Eye (tissue), 1 donor: ENCODE measurements around the gene DYNLT4.
"Not testable (repeated sequence)": the region's sequence is repeated elsewhere in the genome, so short reads cannot be mapped to it uniquely, and the experiment has no call there.

Experiments
- DNase-seq: peaks from one replicate; pipeline ENCODE4 v3.0.0-alpha.2; 2015

Gene DYNLT4

GRCh38 chr1:44786841-44787426, 20.2 kb downstream of the DYNLT4 start:
- no peak for DNase-seq

DNA sequence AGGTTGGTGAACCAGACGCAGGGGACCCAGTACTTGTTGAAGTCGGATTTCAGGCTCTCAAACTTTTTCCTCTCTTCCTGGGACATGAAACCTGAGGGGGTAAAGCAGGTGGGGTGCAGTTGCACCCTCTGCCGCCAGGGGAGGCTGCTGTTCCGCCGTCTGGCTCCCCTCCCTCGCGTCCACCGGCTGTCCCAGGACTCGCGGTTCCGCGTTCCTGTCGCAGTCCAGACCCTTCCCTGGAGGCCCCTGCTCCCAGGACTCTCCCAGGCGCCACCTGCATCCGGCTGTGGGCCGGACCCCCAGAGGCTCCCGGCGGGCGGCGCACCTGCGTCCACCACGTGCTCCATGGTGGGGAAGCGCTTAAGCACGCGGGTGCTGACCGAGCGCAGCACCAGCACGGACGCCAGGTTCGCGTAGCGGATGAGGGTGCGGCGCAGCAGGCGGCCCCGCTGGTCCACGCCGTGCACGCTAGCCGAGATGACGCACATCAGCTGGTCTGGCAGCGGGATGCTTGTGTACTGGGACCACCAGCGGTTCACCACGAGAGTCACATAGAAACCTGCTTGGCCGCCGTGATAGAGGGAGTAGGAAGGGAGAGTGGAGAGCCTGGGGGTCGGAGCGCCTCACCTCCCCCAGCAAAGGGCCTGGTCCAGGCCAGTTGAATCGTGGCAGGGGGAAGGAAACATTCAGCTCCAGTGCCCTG, 20.9 kb downstream of the DYNLT4 start:
- peak; percentile 85 for DNase-seq

DNA sequence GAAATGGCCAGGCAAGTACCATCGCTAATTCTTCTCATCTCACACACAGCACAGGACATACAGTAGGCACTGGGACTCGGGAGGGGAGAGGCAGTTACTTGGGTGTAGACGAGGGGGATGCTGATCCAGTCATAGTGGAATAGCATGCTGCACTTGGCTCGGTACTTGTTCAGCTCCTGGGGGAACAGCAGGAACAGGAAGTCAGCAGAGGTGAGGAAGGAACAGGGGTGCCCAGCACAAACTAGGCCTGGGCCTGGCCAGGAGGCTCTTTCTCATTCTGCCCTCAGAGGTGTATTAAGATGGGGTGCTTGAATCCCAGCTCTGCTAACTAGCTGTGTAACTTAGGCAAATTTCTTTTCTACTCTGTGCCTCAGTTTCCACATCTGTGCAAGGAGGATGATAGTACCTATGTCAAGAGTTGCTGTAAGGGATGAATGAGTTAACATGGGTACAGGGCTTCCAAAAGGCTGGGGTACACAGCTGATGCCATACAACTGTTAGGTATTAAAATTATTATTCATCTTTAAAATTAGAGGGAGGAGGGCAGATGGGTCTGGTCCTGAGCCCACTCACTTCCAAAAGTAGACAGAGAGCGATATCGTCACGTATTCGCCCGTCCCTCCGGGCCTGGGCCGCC, 21.5 kb downstream of the DYNLT4 start:
- DNase-seq: no peak

DNA sequence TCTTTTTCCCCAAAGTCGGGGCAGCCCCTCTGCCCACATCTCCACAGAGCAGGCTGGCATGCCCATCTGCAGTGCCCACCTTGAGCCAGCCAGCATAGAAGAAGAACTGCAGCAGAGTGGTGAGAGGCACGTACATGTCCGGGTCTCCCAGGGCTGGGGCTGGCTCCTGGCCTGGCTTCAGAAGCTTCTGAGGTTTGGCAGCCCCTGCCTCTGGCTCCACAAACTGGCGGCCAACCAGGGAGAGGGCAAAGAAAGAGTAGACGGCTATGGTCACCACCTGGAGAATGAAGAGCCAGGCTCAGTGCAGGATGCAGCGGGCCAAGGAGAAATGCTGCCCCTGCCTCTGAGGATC, 22.1 kb downstream of the DYNLT4 start:
- DNase-seq: no peak

GRCh38 chr1:44784094-44785028, 22.8 kb downstream of the DYNLT4 start:
- DNase-seq: peak; percentile 67

- DNase-seq: no peak
Observed at GRCh38 chr1:44783697-44784093, 23.5 kb downstream of the DYNLT4 start.

- DNase-seq: no peak
Observed at GRCh38 chr1:44780583-44781121, 26.5 kb downstream of the DYNLT4 start.

DNA sequence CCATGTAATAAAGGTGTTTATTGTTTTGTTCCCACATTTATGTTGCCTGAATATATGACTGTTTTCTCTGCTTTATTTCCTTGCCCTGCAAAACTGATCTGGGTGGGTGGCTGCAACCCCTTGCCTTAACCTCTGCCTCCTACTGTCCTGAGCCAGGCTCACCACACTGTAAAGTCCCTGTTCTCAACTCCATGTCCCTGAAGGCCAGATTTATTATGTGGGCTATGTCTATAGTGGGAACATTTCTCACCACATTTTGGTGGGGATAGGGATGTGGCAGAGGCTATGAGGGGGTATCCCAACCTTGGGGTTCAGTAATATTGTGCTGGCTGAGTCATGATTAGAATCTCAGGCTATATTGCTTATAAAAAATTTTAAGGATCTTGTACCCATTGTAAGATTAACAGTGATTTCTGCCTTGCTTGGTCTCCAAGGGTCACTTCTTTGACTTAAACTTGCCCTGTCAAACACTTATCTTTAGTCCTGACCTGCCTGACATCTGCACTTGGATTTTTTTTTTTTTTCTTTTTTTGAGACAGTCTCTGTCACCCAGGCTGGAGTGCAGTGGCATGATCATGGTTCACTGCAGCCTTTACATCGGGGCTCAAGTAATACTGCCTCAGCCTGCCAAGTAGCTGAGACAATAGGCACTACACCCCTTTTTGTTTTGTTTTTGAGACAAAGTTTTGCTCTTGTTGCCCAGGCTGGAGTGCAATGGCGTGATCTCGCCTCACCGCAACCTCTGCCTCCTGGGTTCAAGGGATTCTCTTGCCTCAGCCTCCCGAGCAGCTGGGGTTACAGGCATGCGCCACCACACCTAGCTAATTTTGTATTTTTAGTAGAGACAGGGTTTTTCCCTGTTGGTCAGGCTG, 28.2 kb downstream of the DYNLT4 start:
- no peak for DNase-seq

- DNase-seq: no peak
Observed at GRCh38 chr1:44777969-44778635, 29.0 kb downstream of the DYNLT4 start.

- DNase-seq: no peak
Observed at GRCh38 chr1:44777547-44777946, 29.6 kb downstream of the DYNLT4 start.

DNA sequence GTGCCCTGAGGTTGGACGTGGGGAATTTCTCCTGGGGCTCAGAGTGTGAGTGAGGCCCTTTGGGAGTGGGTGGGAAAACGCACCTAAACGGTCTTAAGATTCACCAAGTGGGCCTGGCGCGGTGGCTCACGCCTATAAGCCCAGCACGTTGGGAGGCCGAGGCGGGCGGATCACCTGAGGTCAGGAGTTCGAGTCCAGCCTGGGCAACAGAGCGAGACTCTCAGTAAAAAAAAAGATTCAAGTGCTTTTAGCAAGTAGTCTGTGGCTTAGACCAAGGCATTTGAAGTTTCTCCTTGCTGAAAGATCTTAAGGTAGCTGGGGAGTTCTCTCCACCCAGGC, 30.5 kb downstream of the DYNLT4 start:
- no peak for DNase-seq

GRCh38 chr1:44775930-44776729, 31.0 kb downstream of the DYNLT4 start:
- peak; percentile 60 for DNase-seq

GRCh38 chr1:44775078-44775929, 31.8 kb downstream of the DYNLT4 start, which contains the start of gene RPS8:
TSS of gene RPS8 (plus strand) at chr1:44775540. CDS start at chr1:44775597, 57 bp downstream.
- peak; percentile 99 for DNase-seq

GRCh38 chr1:44766421-44766820, 40.7 kb downstream of the DYNLT4 start:
- not testable (repeated sequence) for DNase-seq

DNA sequence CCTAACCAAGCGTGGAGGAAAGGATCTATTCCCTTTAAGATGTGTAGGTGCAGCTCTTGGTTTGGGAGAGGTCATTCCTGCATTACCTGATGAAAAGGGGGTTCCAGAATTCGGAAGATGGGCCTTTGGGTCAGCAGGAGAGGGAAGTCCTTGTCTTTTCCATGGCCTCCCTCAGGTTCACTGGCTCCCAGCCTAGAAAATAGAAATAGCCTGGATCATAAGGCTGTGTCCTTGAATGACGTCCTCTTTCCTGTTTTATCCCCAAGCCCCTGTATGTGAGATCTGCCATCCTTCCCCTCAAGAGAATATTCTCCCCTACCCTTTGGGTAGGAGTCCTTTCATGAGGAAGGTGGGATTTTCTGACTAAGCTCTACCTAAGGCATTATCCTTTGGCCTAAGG, 46.3 kb downstream of the DYNLT4 start:
- DNase-seq: no peak

DNA sequence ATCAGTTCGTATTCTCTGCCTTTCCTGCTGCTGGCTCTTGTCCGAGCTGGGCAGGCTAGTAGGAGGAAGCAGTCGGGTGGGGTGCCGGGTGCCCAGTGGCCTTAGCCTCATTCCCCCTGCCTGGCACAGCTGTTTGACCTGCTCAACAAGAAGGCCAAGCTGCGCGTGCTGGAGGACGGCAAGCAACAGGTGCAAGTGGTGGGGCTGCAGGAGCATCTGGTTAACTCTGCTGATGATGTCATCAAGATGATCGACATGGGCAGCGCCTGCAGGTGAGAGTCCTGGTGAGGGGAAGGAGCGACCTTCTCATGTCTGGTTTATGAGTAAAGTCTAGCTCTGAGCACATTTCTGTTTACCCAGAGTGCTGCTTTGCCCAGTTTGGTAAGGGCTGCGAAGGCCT, 48.1 kb downstream of the DYNLT4 start:
- DNase-seq: no peak

GRCh38 chr1:44757420-44757819, 49.7 kb downstream of the DYNLT4 start:
- DNase-seq: no peak
